ENCODE results near the gene HECTD4. TPM values are rescaled to one million over a fixed set of nuclear protein-coding genes. Genes with fewer than 3 reads are reported as not detected.
A peak's percentile ranks its signal among the peaks of the same experiment; 100 is the strongest.

Gene HECTD4
- total RNA-seq, 1 experiment from 2014 or later: 65.7 TPM

- no peaks in the 10 kb centered on the region for H3K27me3 Mint-ChIP-seq (ENCODE audit: unreplicated experiment)
- TF ChIP-seq CTCF (IDR thresholded peaks at IDR 0.05; ENCODE audit: unreplicated experiment): no peak
- CTCF ChIA-PET: no interaction called here
- peaks cover 10% of the 10 kb centered on the region for H3K36me3 Mint-ChIP-seq (ENCODE audit: insufficient read depth, unreplicated experiment)
- BruUV-seq (replicated peaks): no TSS peak
- H3K4me3 Mint-ChIP-seq (ENCODE audit: low read depth, unreplicated experiment): no peak overlapping the region
- no peak for DNase-seq
- peaks cover 21% of the 10 kb centered on the region for H3K4me1 Mint-ChIP-seq (ENCODE audit: low read depth, unreplicated experiment)
- no peak overlapping the region for H3K27ac Mint-ChIP-seq (ENCODE audit: unreplicated experiment)
- intact Hi-C loops (cut with micrococcal nuclease; ENCODE audit: unreplicated experiment): no loop called here
- H3K9me3 Mint-ChIP-seq (ENCODE audit: low read depth, unreplicated experiment): no peaks in the 10 kb centered on the region
Measured at GRCh38 chr12:112304436-112304835, 77.8 kb downstream of the HECTD4 start.

GRCh38 chr12:112303799-112304198 lies 78.4 kb downstream of the HECTD4 start:
- H3K27ac Mint-ChIP-seq (ENCODE audit: unreplicated experiment): peak overlapping the region; percentile 80
- intact Hi-C loops (cut with micrococcal nuclease; ENCODE audit: unreplicated experiment): no loop called here
- peaks cover 10% of the 10 kb centered on the region for H3K36me3 Mint-ChIP-seq (ENCODE audit: insufficient read depth, unreplicated experiment)
- DNase-seq: no peak
- H3K9me3 Mint-ChIP-seq (ENCODE audit: low read depth, unreplicated experiment): no peaks in the 10 kb centered on the region
- H3K4me3 Mint-ChIP-seq (ENCODE audit: low read depth, unreplicated experiment): no peak overlapping the region
- TF ChIP-seq CTCF (IDR thresholded peaks at IDR 0.05; ENCODE audit: unreplicated experiment): no peak
- CTCF ChIA-PET: no interaction called here
- BruUV-seq (replicated peaks): no TSS peak
- no peaks in the 10 kb centered on the region for H3K27me3 Mint-ChIP-seq (ENCODE audit: unreplicated experiment)
- H3K4me1 Mint-ChIP-seq (ENCODE audit: low read depth, unreplicated experiment): peaks cover 21% of the 10 kb centered on the region

- Mint-ChIP-seq H3K27ac (ENCODE audit: unreplicated experiment) (peak overlapping the region; percentile 80), H3K27me3 (ENCODE audit: unreplicated experiment) (no peaks in the 10 kb centered on the region), H3K4me3 (ENCODE audit: low read depth, unreplicated experiment) (no peak overlapping the region), H3K4me1 (ENCODE audit: low read depth, unreplicated experiment) (peaks cover 21% of the 10 kb centered on the region), H3K9me3 (ENCODE audit: low read depth, unreplicated experiment) (no peaks in the 10 kb centered on the region), H3K36me3 (ENCODE audit: insufficient read depth, unreplicated experiment) (peaks cover 10% of the 10 kb centered on the region)
- no TSS peak for BruUV-seq (replicated peaks)
- CTCF ChIA-PET: interaction anchor here (0.7 kb wide), 1 partner anchor 857 kb away, joined by 4 read pairs; no protein-coding TSS in a partner anchor
- DNase-seq: peak; percentile 56
- intact Hi-C loops (cut with micrococcal nuclease; ENCODE audit: unreplicated experiment): no loop called here
- TF ChIP-seq CTCF (IDR thresholded peaks at IDR 0.05; ENCODE audit: unreplicated experiment): no peak
Measured at GRCh38 chr12:112303004-112303403, 79.2 kb downstream of the HECTD4 start.

- Mint-ChIP-seq H3K27me3 (ENCODE audit: unreplicated experiment) (no peaks in the 10 kb centered on the region), H3K4me1 (ENCODE audit: low read depth, unreplicated experiment) (peaks cover 14% of the 10 kb centered on the region), H3K9me3 (ENCODE audit: low read depth, unreplicated experiment) (no peaks in the 10 kb centered on the region), H3K36me3 (ENCODE audit: insufficient read depth, unreplicated experiment) (peaks cover 6% of the 10 kb centered on the region), H3K27ac (ENCODE audit: unreplicated experiment) (no peak overlapping the region), H3K4me3 (ENCODE audit: low read depth, unreplicated experiment) (no peak overlapping the region)
- intact Hi-C loops (cut with micrococcal nuclease; ENCODE audit: unreplicated experiment): no loop called here
- no peak for TF ChIP-seq CTCF (IDR thresholded peaks at IDR 0.05; ENCODE audit: unreplicated experiment)
- no TSS peak for BruUV-seq (replicated peaks)
- DNase-seq: no peak
- CTCF ChIA-PET: interaction anchor here (0.6 to 0.7 kb wide), 2 partner anchors 22 to 1405 kb away, joined by 3 to 6 read pairs; no protein-coding TSS in a partner anchor
Measured at GRCh38 chr12:112299704-112300103, 82.5 kb downstream of the HECTD4 start.

Measured in Calu3 (cell line).